Stimulated activated CD4-positive, alpha-beta T cell treated with anti-CD3 and anti-CD28 coated beads, Interleukin-12 subunit alpha, Interleukin-12 subunit beta, amount 100 ng/mL, for 48 hours (primary cell): Measurements from ENCODE around the gene KRTAP11-1.

Source experiments
- DNase-seq, 3 donors: peaks; one replicate each; pipeline ENCODE4 v3.0.0-alpha.2; 2020; ENCODE audit warnings: low read depth in 2 of 3, low spot score in 1 of 3

The KRTAP11-1 gene, protein sequence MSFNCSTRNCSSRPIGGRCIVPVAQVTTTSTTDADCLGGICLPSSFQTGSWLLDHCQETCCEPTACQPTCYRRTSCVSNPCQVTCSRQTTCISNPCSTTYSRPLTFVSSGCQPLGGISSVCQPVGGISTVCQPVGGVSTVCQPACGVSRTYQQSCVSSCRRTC

DNA sequence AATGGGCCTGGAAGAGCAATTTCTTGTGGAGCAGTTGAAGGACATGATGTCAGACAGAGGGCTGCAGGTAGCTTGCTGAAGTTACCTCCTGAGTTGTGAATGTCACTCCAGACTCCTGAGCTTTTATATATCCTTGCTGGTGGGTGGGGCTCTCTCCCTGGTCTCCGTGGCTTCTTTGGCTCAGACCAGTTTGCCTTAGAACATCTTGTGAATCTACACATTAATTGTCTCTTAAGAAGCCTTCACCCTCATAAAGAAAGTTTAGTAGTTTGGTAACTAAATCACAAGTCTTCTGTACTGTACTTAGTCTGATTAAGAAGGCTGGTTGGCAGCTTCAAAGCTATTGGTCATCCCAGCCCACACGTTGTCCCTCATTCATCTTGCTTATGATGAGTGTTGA lies at the start of gene KRTAP11-1:
KRTAP11-1 (minus strand) TSS at position 101 of the 400 bp plus-strand sequence; CDS start at position 45, 56 bp downstream.
- DNase-seq = no peak

DNA sequence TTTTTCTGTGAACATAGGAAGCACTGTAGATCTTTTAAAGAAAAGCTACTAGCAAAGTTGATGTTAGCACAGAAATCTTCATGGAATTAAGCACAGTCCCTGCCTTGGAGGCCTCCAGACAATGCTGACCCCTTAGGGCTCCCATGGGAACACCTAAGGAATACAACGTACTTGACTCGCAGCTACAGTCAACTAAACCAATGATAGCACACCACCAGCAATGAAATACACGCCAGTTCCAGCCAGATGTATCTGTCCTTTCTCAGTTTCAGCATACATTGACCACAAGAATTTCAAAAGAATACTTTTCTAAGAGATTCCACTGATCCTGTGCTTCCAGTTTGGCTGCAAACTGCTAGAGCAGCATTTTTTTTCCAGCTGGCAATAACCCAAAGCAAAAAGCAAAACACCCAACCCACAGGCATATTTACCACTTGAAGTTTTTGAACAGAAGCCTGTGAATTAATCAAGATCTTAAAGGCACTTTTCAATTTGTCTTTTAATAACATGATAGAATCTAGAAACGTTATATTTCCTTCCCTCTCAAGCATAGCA lies 42.8 kb upstream of the KRTAP11-1 start:
- DNase-seq = no peak

DNA sequence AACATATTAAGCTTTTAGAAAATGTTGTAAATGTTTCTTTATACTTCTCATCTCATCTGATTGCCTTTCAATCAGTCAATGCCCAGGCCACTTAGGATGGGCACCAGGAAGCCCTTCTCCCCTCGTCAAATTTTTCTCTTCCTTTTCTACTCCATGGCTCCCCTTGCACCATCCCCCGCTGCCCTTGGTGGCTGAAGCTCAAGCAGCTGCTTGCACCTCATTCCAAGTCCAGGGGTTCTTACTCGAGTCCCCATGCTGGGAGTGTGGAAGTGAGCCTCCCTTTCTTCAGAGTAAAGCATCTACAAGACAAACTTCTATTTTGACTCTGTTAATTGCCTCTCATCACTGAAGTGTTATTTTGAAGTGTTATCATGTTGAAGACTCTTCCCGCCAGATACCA lies 39.7 kb upstream of the KRTAP11-1 start:
- DNase-seq = no peak

DNA sequence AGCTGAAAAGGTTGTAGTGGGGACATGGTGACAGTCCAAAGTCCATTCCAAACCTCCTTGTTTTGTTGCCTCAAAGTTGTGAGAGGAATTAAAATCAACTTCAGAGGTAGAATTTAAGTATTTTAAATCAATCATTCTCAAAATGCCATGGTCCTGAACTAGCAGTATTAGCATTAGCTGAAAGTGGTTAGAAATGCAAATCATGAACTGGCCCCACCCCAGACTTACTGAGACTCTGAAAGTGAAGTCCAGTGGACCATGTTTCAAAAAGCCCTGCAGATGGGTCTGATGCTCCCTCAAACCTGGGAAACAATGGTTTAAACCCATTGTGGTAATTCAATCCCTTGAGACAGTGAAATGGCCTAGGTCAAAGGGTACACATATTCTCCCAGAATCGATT lies 36.2 kb upstream of the KRTAP11-1 start:
- DNase-seq = no peak

DNA sequence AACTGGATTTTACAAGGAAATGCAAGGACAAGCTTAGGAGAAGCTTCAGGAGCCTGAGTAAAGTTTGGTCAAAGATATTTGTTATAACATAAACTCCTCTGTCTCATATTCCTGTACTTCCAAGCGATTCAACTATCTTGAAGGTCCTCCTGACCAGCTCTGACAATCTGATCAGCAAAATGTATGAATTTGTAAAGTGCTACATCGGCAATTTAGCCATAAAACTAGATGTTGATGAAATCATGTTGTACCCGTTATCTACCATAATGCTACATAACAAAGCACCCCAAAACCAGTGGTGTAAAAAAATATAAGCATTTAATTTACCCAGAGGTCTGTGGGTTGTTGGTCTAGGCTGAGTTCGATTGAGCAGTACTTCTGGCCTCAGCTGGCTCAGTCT lies 19.5 kb upstream of the KRTAP11-1 start:
- no peak for DNase-seq

DNA sequence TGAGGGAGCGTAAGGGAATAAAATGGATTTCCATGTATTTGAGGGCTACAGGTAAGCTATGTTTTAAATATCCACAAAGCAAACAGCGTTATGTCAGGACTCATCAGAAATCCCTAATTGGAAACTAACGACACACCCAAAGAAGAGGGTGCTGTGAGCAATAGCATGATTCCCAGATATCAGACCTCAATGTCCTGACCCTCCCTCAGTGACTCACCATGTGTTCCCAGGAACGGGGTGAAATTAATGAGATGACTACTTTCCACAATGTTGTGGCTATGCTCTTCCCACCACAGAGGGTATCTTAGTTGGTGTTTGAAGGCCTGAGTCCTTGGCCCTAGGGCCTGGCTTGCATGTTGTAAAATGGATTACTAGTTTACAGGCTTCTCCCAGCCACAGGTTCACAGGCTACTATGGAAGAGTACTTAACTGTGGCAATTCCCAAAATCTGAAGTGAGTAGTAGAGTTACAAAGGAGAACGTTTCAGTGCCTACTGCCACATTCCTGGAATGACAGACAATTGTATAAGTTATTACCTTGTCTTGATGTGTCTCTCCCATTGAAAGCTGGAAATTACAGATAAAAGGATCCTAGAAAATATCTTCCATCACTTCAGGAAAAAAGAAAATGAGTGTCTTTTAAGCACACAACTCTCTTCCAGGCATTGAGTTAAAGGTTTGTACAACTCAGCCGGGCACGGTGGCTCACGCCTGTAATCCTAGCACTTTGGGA lies 1.7 kb upstream of the KRTAP11-1 start:
- no peak for DNase-seq

DNA sequence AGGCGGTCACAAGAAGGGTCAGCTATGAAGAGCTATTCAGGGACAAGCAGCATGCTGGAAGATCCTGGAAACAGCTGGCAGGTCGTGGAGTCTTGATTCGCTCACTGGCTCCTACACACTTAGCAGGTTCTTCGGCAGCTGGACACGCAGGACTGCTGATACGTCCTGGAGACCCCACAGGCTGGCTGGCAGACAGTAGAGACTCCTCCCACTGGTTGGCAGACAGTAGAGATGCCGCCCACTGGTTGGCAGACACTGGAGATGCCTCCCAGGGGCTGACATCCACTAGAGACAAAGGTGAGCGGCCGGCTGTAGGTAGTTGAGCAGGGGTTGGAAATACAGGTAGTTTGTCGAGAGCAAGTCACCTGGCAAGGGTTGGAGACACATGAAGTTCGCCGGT lies 466 bp downstream of the KRTAP11-1 start:
- no peak for DNase-seq

DNA sequence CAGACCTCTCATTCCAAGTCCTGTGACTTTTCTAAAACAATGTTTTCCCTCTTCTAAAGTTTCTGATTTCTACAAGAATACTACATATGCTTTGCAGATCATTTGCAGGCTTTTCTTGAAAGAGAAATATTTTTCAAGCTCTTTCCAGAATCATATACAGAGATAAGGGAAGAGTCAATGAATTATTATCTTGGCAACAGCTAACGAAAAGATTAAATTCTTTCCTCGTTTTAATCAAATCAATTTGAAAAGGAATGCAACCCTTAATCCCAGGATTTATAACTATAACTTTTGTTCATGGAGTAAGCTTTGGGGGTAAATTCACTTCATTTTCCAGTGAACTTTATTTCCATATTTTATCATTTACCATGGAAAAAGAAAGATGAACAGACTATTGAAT lies 6.9 kb downstream of the KRTAP11-1 start:
- no peak for DNase-seq

DNA sequence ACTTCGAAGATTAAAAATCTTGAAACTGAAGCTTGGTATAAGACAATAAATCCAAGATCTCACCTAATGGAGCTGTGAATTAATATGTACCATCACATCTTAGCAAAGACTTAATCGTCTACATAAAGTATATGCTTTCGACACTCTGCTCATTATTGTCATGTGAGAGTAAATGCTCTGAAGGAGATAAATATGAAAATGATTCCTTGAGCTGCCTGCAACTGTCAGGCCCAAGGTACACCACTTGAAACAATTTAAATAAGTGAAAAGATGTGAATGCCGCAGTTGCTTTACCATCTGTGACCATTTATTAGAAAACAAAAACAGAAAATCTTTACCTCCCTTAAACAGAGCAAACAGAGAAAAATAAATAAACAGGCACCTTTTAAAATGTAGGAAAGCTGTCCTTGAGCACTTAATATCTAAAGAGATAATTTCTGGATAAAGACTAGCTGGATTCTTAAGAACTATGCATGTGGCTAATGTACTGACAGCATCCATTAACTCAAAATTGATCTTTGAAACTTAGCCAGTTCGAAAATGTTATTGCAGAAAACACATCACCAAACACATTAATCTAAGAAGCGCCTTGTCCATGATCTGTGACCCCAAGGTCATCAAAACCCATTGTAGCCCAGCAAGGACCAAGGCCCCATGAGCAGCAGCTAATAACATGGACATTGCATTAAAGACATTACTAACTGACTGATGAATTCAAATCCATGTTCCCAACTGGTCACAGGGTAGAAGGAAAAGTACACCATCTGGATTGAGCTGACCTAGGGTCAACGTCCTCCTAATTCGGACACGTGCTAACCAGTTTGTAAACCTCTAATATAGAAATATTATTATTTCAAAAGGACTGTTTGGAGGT lies 33.5 kb downstream of the KRTAP11-1 start:
- no peak for DNase-seq

DNA sequence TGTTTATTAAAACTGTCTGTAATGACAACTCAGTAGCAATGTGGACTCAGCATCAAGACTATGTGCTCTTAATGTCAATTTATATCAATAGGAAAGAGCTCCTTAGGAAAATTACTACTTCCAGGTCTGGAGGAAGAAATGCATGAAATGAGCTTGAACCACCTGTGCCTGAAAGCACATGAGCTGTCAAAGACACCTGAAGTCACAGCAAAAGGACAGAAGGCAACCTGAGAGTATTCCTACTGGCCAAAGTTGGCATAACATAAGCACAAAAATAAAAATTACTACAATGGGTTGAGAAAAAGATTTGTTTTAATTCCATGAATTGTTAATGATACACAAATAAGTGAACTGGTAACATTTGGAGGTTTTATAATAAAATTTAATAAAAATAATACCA lies 38.4 kb downstream of the KRTAP11-1 start:
- no peak for DNase-seq

DNA sequence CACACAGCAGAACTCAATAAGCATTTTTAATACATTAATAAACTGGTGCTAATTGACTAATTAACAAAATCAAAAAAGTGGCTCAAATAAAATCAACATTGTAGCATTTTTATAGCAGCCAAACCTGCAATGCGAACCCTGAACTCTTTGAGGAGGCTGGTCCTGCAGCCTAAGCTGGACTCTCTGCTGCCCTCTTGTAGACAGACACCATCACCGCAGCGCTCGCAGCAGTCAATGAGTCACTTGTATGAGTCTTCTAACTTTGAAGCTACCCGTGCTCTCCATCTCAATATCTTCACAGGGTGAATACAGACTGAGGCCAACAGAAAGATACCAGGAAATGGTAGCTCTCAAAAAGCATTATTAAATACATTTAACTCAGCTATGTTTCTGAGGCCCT lies 42.1 kb downstream of the KRTAP11-1 start:
- peak in 1 of 3 donors; percentile 4 for DNase-seq

DNA sequence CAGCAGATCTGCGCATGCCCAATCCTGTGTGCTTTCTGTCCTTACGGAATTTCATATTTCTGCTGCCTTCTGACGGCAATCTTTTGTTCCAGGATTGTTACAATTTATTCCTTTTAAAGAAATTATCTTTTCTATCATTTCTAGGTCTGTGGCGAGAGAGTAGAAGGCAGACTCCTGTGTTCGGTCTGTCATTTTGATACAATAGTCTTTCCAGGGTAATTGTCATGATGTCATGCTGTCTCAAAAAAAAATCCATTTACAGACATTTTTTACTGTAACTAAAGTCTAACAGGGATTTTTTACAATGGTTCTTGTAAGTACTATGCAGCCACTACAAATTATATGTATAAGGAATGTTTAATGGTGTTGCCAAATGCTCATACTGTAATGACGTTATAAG lies 42.8 kb downstream of the KRTAP11-1 start:
- DNase-seq = no peak

DNA sequence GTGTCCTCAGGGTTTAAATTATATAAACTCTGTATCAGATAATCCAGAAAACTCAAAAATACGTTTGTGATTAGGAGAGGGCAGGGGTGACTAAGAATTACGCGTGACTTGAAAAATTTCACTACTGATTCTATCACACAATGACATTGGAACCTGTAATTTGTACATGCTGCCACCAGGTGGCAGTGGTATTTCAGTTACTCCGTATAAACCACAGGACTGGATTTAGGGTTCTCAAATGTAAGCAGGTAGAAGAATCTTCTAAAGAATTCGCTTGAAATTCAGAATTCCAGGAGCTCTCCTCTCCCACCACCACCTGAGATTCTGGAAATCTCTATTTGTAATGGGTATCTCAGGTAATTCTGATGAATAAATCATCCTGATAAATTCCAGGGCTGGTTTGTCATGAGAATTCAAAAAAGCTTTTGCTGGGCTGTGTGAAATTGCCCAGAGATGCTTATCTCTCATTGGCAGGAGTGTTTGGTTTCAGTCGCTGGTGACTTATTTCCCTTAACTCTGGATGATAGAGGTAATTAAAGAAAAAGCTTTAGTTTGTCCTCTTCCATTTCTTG lies 50.1 kb downstream of the KRTAP11-1 start:
- DNase-seq = peak in 2 of 3 donors; percentile 12 to 45
